ENCODE data around the gene CEP72.
"Not testable (repeated sequence)": the region's sequence is repeated elsewhere in the genome, so short reads cannot be mapped to it uniquely, and the experiment has no call there.

The CEP72 gene

DNA sequence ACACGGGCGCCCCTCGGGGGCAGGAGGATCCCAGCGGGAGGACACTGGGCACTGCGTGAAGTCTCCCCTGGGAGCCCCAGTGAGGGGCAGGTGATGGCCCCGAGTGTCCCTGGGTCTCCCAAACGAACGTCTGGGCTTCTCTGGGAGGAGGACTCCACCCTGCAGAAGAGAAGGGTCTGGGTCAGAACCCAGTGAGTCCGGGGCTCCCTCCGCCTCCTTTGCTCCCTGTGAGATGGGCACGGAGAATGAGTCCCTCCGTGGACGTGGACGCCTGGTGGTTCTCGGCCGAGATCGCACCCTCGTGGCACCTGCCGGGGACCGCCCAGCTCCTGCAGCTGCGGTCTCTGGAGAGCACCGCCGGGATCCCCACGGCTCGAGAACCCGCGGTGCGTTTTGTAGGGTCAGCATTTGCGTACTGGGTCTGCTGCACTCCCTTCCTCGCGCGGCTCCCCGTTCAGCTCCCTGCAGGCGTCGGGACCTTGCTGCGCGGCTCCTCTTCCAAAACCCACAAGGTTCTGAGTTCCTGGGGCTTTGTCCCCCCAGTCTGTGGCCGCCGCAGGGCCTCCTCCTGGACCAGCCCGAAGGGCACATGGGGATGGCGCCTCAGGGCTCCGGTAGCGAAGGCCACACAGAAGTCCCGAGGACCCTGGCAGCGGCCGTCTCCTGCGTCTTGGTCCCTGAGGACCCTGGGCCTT lies 10.2 kb upstream of the CEP72 start:
- DNase-seq = no peak

DNA sequence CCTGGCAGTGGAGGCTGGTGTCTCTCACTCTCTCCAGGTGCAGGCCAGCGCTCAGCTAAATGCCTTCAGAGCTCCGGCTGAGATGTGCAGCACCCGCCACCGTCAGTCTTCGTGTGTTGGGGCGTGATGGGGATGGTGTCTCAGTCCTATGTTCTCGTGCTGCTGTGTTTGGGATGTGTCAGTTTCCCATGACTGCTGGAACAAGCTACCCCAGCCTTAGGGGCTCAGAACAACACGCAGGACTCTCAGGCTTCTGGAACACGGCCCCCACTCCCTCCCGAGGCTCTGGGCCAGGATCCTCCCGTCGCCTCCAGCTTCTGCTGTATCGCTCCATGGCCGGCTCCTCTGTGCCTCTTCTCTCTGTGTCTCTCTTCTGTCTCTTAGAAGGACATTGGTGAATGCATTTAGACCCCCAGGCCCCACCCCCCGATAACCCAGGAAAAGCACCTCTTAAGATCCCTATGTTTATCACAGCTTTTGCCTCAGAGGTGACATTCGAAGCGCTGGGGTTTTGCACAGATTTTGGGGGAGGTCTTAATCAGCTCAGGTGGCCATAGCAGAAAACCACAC lies 9.6 kb upstream of the CEP72 start:
- DNase-seq = no peak

DNA sequence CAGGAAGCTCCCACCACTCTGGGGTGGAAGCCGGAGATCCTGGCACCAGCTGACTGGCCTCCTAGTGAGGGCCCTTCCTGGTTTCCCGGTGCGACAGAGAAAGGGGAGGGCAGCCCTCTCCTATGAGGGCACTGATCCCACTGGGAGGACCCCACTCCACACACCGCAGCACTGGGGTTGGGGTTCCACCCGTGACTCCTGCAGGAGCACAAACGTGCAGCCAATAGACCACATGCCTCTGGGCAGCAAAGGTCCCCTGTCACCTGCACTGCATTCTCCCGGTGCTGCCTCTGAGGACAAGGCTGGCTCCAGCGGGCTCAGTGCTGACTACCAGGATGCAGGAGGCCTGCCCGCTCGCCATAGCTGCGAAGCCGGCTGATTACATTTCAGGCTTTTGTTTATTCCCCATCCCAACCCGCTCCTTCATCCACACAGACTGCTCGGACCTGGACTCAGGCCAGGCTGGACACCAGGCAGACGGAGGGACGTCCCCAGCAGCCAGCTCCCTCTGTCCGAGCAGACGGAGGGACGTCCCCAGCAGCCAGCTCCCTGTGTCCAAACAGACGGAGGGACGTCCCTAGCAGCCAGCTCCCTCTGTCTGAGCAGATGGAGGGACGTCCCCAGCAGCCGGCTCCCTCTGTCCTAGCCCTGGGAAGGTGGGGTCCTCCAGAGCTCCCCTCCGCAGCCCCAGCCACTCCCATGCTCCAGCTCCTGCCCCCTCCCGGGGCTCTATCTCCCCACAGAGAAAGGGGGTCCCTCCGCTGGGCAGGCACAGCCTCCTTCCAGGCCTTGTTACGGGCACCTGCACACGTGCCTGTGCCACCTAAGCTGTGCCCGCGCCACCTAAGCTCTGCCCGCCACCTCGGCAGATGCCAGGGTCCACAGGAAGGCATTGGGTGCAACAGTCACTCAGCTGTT lies 8.8 kb upstream of the CEP72 start:
- no peak for DNase-seq

DNA sequence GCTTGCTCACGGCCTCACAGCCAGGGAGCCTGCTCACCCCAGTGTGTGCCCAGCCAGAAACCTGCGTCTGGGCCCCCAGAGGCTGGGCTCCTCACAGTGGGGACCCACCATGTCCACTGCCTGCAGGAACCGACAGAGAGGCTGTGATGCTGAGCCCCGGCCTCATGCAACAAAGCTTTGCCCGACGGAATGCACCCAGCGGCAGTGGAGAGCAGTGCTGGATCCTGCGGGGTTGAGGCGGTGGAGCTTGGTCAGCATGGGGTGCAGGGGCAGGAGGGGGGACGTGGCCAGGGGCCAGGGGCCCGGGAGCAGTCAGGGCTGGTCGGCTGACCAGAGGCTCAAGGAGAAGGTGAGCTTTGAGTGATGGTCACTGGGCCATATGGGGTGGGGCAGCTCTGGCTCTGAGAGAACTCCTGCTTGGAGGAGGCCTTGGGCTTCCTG lies 7.7 kb upstream of the CEP72 start:
- no peak for DNase-seq

DNA sequence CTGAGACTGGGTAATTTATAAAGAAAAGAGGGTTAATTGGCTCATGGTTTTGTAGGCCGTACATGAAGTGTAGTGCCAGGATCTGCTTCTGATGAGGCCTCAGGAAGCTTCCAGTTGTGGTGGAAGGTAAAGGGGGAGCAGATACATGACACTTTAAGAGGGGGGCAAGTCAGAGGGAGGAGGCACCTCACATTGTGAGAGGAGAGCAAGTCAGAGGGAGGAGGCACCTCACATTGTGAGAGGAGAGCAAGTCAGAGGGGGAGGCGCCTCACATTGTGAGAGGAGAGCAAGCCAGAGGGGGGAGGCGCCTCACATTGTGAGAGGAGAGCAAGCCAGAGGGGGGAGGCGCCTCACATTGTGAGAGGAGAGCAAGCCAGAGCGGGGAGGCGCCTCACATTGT lies 7.0 kb upstream of the CEP72 start:
- DNase-seq = not testable (repeated sequence)

DNA sequence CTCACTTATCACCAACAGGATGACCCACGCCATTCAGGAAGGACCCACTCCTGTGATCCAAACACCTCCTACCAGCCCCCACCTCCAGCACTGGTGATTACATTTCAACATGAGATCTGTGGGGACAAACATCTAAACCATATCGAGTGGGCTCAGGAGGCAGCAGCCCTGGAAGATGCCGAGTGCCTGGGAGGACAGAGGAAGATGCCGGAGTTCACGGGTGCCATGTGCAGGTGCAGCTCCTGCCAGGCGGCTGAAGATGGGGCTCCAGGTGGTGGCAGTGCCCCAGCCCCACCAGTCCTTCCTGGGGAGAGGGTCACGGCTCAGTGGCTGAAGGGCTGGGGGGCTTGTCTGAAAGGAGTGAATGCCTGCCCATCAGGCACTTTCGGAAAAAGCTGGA lies 6.1 kb upstream of the CEP72 start:
- no peak for DNase-seq

DNA sequence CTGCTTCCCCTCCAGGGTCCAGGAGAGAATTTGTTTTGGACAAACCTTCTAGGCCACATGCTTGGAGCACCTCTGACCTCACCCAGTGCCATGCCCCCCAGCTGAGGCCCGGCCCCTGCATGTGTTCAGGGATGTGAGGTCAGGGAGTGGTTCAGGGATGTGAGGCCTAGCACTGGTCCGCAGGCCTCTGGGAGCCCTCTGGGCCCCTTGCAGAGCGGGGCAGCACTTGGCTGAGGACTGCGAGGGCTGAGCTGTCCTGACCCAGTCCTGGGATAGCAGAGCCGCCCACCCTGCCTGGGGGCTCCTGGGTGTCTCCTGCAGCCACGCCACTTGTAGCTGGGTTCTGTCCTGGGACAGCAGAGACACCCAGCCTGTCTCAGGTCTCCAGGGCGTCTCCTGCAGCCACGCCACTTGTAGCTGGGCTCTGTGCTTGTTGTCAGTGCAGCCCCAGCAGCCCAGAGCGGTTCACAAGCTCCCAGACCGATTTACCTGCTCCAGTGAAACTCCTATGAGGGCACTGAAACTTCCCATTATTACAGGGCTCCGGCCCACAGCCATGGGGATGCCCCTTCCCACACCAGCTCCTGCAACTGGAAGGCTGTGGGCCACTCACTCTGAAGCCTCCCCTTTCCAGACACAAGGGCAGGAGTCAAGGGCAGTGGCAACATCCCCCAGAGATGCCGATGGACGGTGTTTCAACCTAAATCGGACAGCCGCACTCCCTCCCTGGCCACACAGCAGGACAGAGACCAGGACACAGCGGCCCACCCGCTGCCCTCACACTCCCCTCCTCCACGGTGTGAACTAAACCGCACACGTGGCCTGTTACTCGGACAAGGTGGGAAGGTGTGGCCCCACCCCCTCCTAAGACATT lies 5.4 kb upstream of the CEP72 start:
- no peak for DNase-seq

DNA sequence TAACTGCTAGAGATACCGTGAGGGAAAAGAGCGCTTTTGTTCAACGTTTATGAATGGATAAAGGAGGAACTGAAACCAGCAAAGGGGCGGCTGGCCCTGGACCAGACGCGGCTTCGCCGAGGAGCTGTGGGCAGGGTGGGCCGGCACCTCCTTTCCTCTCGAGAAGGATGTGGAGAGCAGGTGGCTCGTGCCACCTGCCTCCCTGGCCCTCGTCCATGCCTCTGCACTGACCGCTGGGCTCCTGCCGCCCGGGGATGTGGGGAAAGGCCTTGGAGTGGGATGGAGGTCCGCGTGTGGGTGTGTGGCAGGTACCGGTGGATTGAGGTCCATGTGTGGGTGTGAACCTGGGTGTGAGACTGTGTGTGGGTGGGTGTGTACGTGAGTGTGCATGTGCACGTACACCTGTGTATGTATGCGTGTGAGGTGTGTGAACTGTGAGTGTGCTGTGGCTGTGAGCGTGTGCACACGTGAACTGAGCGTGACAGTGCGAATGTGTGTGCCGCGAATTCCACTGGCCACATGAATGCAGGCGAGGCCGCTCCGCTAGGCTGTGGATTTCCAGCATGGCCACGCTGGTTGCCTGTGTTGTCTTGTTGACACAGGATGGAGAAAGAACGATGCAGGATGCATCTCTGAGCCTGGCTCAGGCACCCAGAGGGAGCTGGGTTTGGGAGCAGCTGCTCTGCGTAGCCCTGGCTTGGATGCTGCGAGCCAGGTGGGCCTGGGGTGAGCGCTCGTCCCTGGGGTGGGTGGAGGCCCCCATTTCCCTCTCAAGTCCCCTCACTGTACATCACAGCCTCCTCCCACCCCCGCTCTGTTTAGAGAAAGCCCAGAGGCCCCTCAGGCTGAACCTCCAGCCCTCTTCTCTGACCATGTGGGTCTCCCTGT lies 4.4 kb upstream of the CEP72 start:
- no peak for DNase-seq

DNA sequence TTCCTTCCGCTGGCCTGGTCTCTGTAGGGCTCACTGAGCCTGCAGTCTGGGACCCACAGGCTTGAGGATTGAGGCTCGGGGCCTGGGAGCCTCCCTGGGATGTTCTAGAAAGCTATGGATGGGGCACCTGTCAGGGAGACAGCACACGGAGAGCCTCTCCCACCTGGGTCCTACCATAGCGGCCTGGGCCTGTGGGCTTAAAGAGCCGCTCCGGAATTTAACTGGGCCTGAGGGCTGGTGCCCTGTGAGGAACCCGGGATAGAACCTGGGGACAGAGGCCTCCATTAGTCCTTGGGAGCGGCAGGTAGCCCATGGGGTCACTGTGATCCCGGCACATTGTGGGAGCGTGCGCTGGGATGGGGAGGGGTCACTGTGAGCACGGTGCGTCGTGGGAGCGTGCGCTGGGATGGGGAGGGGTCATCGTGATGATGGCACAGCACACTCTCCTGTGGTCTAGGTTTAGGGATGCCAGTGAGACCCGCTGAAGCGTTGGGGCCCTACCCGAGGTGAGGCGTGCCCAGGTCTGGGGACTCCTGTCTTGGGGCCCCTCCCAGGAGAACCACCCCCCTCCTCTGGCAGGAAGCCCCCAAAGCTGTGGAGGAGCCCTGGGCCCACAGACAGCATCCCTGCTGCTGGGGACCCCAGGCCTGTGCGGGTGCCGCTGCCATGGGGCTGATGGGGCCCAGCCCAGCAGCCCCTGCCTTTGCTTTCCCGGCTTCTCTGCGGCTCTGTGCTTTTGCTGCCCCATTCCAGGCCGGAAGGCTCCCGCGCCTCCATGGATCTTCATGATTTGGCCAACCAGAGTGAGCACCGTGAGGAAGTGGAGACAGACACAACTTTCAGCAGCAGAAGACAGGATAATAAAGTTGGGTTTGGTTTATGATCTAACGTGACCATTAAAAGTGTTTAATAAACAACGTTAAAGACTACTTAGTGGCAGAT lies 3.4 kb upstream of the CEP72 start:
- no peak for DNase-seq

DNA sequence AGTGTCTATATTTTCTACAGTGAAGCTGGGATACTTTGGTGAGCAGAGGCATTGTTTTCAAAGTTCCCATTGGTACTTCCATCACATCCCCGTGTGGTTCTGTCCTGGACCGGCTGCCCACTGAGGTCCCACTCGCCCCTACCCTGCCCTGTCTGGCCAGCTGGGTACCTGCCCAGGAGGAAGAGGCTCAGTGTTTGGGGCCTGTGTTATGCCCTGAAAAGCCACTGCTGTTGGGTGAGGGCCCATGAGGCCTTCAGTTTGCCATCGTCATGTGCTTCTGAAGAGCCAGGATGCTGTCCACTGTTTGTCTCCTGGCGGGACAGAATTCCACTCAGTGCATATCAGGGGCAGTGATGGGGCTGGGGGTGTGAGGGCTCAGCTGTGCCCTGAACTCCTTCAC lies 2.6 kb upstream of the CEP72 start:
- DNase-seq = no peak

DNA sequence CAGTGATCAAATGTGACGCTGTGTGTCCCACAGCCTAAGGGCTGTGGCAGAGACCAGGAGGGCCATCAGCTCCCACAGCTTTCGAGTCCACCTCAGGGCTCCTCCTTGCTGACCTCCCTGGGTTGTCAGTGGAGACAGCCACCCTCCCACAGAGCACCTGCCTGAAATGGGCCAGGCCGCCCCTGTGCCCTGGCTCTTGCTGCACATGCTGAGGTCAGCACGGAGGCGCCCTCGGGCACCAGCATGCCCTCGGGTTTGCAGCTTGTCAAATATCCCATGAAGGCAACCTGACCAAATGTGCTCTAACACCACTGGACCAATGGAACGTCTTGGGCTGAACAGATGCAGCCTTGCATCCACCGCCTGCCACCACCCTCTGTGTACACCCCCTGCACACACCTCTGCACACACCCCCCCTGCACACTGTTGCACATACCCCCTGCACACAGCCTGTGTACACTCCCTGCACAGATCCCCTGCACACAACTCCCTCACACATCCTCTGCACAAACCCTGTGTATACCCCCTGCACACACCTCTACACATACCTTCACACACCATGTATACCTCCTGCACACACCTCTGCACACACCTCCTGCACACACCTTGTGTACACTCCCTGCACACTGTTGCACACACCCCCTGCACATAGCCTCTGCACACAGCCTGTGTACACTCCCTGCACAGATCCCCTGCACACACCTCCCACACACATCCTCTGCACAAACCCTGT lies 2.0 kb upstream of the CEP72 start:
- DNase-seq = no peak

DNA sequence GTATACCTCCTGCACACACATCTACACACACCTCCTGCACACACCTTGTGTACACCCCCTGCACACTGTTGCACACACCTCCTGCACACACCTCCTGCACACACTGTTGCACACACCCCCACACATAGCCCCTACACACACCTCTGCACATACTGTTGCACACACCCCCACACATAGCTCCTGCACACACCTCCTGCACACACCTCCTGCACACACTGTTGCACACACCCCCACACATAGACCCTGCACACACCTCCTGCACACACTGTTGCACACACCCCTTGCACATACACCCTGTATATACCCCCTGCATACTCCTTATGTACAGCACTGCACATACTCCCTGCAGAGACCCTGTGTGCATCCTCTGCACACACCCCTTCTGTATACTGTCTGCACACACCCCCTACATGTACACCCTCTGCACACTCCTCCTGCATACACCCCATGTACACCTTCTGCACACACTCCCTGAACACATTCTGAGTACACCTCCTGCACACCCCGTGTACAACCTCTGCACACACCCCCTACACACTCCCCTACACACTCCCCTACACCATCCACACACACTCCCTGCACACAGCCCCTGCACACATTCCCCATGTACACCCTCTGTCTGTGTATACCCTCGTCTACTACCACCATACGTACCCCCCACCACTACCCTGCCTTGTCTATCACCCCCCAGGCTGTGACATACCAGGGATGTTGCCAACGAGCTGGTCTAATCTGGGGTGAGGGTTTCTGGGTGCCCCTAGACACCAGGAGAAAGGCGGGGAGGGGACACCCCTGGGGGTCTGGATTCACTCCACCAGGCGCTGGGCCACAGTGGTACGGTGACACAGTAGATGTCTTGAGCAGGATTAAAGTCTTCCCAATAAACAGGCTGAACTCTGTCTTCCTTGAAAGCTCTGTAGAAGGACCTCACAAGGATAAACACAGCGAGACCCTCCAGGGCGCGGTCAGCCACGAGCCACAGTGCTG lies 1.1 kb upstream of the CEP72 start:
- no peak for DNase-seq

DNA sequence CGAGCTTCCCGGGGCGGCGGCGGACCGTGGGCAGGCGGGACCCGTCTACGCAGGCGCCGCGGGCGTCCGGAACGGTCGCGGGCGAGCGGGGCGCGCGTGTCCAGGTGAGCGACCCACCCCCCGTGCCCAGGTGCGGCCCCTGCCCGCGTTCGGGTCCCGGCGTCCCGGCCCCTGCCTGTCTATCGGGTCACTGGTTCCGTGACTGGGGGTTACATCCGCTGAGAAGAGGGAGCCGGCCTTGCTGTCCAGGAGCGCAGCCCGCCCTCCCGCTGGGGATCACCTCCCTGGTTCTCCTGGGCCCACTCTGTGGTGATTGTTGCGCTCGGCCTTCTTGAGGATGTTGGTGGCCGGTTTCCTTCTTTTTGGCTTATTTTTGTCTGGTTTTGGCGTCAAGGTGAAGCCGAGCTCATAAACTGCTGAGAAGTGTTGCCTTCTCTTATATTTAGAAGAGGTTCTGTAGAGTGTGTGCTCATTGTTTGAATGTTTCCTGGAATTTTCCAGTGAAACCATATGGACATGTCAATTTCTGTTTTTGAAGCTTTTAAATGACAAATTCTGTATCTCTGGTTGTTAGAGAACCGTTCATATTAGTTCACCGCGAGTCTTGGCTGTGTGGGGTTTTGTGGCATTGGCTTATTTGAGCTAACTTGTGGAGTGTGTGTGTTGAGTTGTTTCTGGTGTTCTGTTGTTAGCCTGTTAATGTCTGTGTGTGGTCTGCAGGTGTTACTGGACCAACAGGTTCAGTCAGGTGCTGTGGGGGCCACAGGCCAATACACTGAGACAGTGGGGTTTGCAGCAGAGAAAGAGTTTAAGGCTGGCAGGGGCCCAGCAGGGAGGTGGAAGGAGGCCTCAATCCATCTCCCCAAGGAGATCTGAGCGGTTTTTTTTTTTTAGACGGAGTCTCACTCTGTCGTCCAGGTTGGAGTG lies 621 bp downstream of the CEP72 start:
- DNase-seq = no peak

DNA sequence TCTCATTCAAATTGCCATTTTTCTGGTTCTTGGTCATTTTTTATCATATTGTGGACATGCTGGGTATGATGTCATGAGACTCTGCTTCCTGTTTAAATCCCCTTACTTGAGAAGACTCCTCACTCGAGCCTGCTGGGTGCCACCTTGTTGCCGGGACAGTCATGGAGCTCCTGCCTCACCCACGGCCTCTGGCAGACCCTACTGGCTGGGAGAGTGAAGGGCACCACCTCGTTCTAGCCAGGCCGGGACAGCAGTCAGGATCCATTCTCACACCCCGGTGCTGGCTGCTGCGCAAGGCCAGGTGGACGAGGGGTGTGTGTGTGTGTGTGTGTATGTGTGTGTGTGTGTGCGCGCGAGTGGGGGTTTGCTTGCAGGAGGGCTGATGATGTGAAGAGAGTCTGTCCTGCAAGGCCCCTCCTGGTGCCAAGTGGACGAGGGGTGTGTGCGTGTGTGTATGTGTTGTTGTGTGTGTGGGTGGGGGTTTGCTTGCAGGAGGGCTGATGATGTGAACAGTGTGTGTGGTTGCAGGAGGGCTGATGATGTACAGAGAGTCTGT lies 4.4 kb downstream of the CEP72 start:
- DNase-seq = no peak

DNA sequence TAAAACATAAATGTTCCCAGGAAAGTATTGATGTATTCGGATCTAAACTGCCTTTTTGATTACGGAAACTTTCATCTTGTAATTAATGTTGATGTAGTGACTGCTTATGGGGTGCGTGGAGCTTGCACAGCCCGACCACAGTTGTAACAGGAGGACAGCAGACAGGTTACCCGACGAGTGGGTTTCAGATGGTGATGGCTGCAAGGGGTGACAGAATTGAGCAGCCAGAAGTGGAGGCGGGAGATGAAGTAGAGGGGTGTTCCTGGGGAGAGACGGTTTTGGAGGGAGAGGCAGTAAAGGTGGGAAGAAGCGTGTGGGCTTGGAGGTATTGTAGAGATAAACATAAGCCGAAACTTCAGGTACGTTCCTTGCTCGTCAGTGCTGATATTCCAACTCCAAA lies 5.8 kb downstream of the CEP72 start:
- DNase-seq = no peak

DNA sequence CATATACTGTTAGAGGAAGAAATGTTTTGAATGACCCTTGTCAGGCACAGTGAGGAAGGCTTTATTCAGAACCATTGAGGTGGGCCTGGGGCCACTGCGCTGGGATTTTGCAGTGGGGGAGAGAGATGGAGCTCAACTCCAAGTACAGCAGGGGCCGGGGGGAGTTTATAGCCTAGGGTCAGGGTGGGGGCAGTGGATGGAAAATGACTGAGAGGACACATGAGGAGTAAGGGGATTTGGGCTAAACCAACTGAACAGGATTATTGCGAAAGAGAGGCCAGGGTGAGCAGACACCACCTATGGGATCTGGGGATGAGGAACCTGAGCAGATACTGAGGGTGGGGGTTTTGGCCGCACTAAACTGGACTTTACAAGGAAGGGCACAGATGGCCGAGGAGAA lies 6.3 kb downstream of the CEP72 start:
- no peak for DNase-seq

DNA sequence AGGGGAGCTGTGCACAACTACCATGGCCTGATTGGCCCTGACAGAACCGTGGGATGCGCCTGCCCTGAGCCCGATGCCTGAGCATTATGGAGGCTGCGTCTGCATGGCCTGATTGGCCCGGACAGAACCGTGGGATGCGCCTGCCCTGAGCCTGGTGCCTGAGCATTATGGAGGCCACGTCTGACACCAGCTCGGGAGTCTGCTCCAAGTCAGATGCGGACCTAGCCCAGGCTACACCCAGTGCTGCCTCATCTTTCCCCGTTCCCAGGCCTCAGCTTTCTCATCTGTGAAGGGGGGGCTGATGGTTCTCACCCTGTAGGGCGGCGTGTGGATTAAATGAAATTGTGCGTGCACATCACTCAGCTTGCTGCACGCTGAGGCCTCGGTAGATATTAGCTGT lies 7.3 kb downstream of the CEP72 start:
- no peak for DNase-seq

Measured in HCEC 1CT (cell line).